Panc1 (cell line): ENCODE results near the gene MRPL46. TPM values are rescaled to one million over a fixed set of nuclear protein-coding genes. Genes with fewer than 3 reads are reported as not detected.

Experiments
- ATAC-seq: fragments of 200-7000 bp; cut with Tn5 transposase; 2 replicates; pipeline ENCODE4 v1.9.1; 2020; ENCODE audit warnings: mild to moderate bottlenecking, moderate library complexity
- BruUV-seq: library from RNA; stranded (reverse); fragments of 400-500 nt; replicated peaks from 2 replicates; lab custom pipeline; 2021; lab: Mats Ljungman, UMichigan
- CTCF ChIA-PET: fragments of 300-600 bp; sonication (Branson Sonifier 250); formaldehyde crosslinking; loops from one replicate; lab custom pipeline; 2022; ENCODE audit warnings: antibody characterized with exemption; lab: Charles Lee
- POLR2A ChIA-PET: fragments of 300-600 bp; sonication (Branson Sonifier 250); formaldehyde crosslinking; loops from one replicate; lab custom pipeline; 2022; ENCODE audit warnings: antibody characterized with exemption; lab: Charles Lee
- DNase-seq: peaks from one replicate; pipeline ENCODE4 v3.0.0-alpha.2; 2010; ENCODE audit warnings: low read depth, low spot score
- H3K27ac ChIP-seq: 2 replicates; pipeline ENCODE4 v1.5.1; 2011; ENCODE audit warnings: mild to moderate bottlenecking, low read length, inconsistent platforms
- H3K27me3 ChIP-seq: fragments of 200-500 bp; sonication (Bioruptor generic); 2 replicates; pipeline ENCODE4 v1.6.0; 2014; ENCODE audit warnings: low read length, inconsistent platforms; ENCODE audit not compliant: control insufficient read depth, insufficient read depth
- H3K36me3 ChIP-seq: fragments of 200-500 bp; sonication (Bioruptor generic); 2 replicates; pipeline ENCODE4 v1.5.1; 2014; ENCODE audit warnings: inconsistent platforms, mild to moderate bottlenecking, low read length, moderate library complexity; ENCODE audit not compliant: control insufficient read depth, insufficient read depth
- H3K4me1 ChIP-seq: 2 replicates; pipeline ENCODE4 v1.5.1; 2011; ENCODE audit warnings: inconsistent platforms, mild to moderate bottlenecking, low read length, moderate library complexity; ENCODE audit not compliant: control insufficient read depth, insufficient read depth
- H3K4me3 ChIP-seq, 2 experiments: 2 replicates each; pipeline ENCODE4 v1.5.1; 2011 to 2012; ENCODE audit warnings: low read depth in 2 of 2, low read length in 2 of 2, mild to moderate bottlenecking in 2 of 2, inconsistent platforms in 1 of 2, moderate library complexity in 1 of 2
- H3K9me3 ChIP-seq: fragments of 200-500 bp; sonication (Bioruptor generic); 2 replicates; pipeline ENCODE4 v1.5.1; 2014; ENCODE audit warnings: low read depth, mild to moderate bottlenecking, inconsistent platforms, low read length, moderate library complexity; ENCODE audit not compliant: control insufficient read depth, insufficient read depth
- POLR2AphosphoS5 ChIP-seq: IDR thresholded peaks from 2 replicates; pipeline ENCODE4 v1.6.1; 2012; ENCODE audit warnings: mild to moderate bottlenecking, low read depth, low read length, moderate library complexity
- SIN3A ChIP-seq: IDR thresholded peaks from 2 replicates; pipeline ENCODE4 v1.6.1; 2012; ENCODE audit warnings: low read depth, mild to moderate bottlenecking, low read length, moderate library complexity, borderline replicate concordance; ENCODE audit not compliant: insufficient read depth
- TCF7L2 ChIP-seq: IDR thresholded peaks from 2 replicates; pipeline ENCODE4 v1.6.1; 2011; ENCODE audit warnings: mild to moderate bottlenecking, low read depth, low read length, inconsistent platforms
- in situ Hi-C: cut with HindIII; loops from 2 replicates; pipeline ENCODE4 v1.10.0; 2016; ENCODE audit warnings: low sequenced_read_pairs, low pct_unique_long_range_greater_than_20kb
- intact Hi-C: fragments of 100-400 bp; cut with micrococcal nuclease; formaldehyde crosslinking; loops from one replicate; pipeline ENCODE4 v1.10.0; 2022; ENCODE audit not compliant: unreplicated experiment
- total RNA-seq: library from RNA; stranded (reverse); gene quantifications from one replicate; pipeline ENCODE4 v1.2.1, GENCODE V29; 2021; ENCODE audit not compliant: unreplicated experiment
- TF ChIP-seq, protein P1 (sequence below): fragments of 450-650 bp; IDR thresholded peaks from 2 replicates; pipeline ENCODE4 v1.5.1; 2017; ENCODE audit warnings: mild to moderate bottlenecking
- TF ChIP-seq, protein P2 (sequence below), 2 experiments: IDR thresholded peaks; 2 replicates each; pipeline ENCODE4 v1.6.1; 2011 to 2012; ENCODE audit warnings: low read depth in 2 of 2, control low read depth in 1 of 2, low read length in 1 of 2, mild to moderate bottlenecking in 1 of 2, moderate library complexity in 1 of 2; ENCODE audit not compliant: insufficient read depth in 1 of 2

MRPL46 gene
- total RNA-seq, 1 experiment from 2014 or later = 31.3 TPM

DNA sequence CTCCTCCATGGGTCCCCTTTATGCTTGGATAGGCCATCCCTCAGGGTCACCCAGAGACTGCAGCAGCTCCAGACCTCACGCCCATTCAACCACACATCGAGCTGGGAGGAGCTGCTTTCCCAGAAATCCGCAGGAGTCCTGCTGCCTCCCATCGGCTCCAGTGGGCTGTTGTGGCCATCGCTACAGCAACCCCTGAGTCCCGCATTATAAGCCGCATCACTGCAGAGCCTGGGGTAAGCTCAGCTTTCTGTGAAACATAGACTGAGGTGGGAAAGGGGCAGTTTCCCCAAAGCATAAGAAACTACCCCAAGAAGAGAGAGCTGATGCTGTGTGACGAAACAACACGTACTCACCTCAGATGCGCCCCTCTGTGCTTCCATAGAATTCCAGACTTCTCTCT is 35.7 kb downstream of the MRPL46 start:
- POLR2A ChIA-PET = interaction anchor here (0.7 kb wide), 1 partner anchor 123 kb away, joined by 4 read pairs; no protein-coding TSS in a partner anchor
- BruUV-seq = no TSS peak
- H3K9me3 ChIP-seq = no peaks in the 10 kb centered on the region
- intact Hi-C loops (no loop called here), in situ Hi-C loops (no loop called here)
- H3K4me3 ChIP-seq = no peak overlapping the region
- CTCF ChIA-PET = no interaction called here
- ATAC-seq (no peak), DNase-seq (no peak)
- H3K27ac ChIP-seq = no peak overlapping the region
- H3K4me1 ChIP-seq = no peaks in the 10 kb centered on the region
- no peak for TF ChIP-seq POLR2AphosphoS5
- no peak for TF ChIP-seq TCF7L2
- TF ChIP-seq, protein P1, sequence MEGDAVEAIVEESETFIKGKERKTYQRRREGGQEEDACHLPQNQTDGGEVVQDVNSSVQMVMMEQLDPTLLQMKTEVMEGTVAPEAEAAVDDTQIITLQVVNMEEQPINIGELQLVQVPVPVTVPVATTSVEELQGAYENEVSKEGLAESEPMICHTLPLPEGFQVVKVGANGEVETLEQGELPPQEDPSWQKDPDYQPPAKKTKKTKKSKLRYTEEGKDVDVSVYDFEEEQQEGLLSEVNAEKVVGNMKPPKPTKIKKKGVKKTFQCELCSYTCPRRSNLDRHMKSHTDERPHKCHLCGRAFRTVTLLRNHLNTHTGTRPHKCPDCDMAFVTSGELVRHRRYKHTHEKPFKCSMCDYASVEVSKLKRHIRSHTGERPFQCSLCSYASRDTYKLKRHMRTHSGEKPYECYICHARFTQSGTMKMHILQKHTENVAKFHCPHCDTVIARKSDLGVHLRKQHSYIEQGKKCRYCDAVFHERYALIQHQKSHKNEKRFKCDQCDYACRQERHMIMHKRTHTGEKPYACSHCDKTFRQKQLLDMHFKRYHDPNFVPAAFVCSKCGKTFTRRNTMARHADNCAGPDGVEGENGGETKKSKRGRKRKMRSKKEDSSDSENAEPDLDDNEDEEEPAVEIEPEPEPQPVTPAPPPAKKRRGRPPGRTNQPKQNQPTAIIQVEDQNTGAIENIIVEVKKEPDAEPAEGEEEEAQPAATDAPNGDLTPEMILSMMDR = no peak
- no peak for TF ChIP-seq SIN3A
- TF ChIP-seq, protein P2, sequence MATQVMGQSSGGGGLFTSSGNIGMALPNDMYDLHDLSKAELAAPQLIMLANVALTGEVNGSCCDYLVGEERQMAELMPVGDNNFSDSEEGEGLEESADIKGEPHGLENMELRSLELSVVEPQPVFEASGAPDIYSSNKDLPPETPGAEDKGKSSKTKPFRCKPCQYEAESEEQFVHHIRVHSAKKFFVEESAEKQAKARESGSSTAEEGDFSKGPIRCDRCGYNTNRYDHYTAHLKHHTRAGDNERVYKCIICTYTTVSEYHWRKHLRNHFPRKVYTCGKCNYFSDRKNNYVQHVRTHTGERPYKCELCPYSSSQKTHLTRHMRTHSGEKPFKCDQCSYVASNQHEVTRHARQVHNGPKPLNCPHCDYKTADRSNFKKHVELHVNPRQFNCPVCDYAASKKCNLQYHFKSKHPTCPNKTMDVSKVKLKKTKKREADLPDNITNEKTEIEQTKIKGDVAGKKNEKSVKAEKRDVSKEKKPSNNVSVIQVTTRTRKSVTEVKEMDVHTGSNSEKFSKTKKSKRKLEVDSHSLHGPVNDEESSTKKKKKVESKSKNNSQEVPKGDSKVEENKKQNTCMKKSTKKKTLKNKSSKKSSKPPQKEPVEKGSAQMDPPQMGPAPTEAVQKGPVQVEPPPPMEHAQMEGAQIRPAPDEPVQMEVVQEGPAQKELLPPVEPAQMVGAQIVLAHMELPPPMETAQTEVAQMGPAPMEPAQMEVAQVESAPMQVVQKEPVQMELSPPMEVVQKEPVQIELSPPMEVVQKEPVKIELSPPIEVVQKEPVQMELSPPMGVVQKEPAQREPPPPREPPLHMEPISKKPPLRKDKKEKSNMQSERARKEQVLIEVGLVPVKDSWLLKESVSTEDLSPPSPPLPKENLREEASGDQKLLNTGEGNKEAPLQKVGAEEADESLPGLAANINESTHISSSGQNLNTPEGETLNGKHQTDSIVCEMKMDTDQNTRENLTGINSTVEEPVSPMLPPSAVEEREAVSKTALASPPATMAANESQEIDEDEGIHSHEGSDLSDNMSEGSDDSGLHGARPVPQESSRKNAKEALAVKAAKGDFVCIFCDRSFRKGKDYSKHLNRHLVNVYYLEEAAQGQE (IDR thresholded peaks at IDR 0.05; ENCODE audit: insufficient read depth in 1 of 2, low read depth in 2 of 2, low read length in 1 of 2) = no peak
- H3K27me3 ChIP-seq = peaks cover 14% of the 10 kb centered on the region
- H3K36me3 ChIP-seq = no peaks in the 10 kb centered on the region

DNA sequence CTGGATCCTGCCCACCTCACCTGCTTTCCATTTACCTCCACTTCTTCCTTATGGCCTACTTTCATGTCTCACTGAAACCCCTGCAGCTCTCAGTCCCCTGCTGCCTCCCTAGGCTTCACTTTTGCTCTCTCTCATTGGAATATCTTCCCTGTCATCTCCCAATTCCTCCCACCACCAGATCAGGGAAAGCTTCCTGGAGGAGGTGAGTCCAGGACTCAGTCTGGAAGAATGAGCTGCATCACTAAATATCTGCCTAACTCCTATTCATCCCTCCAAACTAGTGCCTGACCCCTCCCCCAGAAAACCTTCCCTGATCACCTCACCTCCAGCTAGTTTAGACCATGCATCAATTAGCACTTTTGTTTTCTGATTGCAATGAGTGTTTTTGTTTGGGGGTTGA is 37.1 kb downstream of the MRPL46 start:
- no TSS peak for BruUV-seq
- Histone ChIP-seq H3K9me3 (no peaks in the 10 kb centered on the region), H3K36me3 (no peaks in the 10 kb centered on the region), H3K27ac (no peak overlapping the region), H3K4me3 (no peak overlapping the region), H3K4me1 (no peaks in the 10 kb centered on the region), H3K27me3 (peaks cover 9% of the 10 kb centered on the region)
- intact Hi-C loops (no loop called here), in situ Hi-C loops (no loop called here)
- TF ChIP-seq TCF7L2 (no peak), SIN3A (no peak), POLR2AphosphoS5 (no peak)
- TF ChIP-seq, protein P1 = no peak
- TF ChIP-seq, protein P2 (IDR thresholded peaks at IDR 0.05; ENCODE audit: insufficient read depth in 1 of 2, low read depth in 2 of 2, low read length in 1 of 2) = no peak
- ATAC-seq (no peak), DNase-seq (no peak)
- POLR2A ChIA-PET = no interaction called here
- CTCF ChIA-PET = interaction anchor here (0.5 kb wide), 1 partner anchor 52 kb away, joined by 5 read pairs; no protein-coding TSS in a partner anchor
